Hepatic stellate cell (primary cell): ENCODE results near the gene OSBPL2.

Experiments
- DNase-seq: peaks from one replicate; pipeline ENCODE4 v3.0.0; 2011; ENCODE audit warnings: low spot score

OSBPL2 gene

GRCh38 chr20:62301773-62302340 lies 63.5 kb downstream of the OSBPL2 start:
- peak; percentile 94 for DNase-seq

- DNase-seq: peak; percentile 100
These were observed 64.2 kb downstream of the OSBPL2 start, which contains the start of gene ADRM1 for GRCh38 chr20:62302341-62303061. ADRM1 (plus strand) TSS chr20:62302997; CDS start chr20:62303569, 572 bp downstream.

- DNase-seq: no peak
These were observed 64.7 kb downstream of the OSBPL2 start for GRCh38 chr20:62303062-62303339.

- peak; percentile 47 for DNase-seq
These were observed 65.3 kb downstream of the OSBPL2 start for GRCh38 chr20:62303340-62304226.

- no peak for DNase-seq
These were observed 66.2 kb downstream of the OSBPL2 start for GRCh38 chr20:62304331-62305148.

- DNase-seq: no peak
These were observed 66.9 kb downstream of the OSBPL2 start for GRCh38 chr20:62305149-62305764.

GRCh38 chr20:62305765-62306413 lies 67.6 kb downstream of the OSBPL2 start:
- no peak for DNase-seq

- DNase-seq: no peak
These were observed 68.3 kb downstream of the OSBPL2 start for GRCh38 chr20:62306414-62307187.

GRCh38 chr20:62307226-62308101 lies 69.1 kb downstream of the OSBPL2 start:
- DNase-seq: no peak

- DNase-seq: no peak
These were observed 69.9 kb downstream of the OSBPL2 start for GRCh38 chr20:62308102-62308822.

GRCh38 chr20:62309198-62309944 lies 71.0 kb downstream of the OSBPL2 start:
- DNase-seq: no peak

GRCh38 chr20:62309947-62310756 lies 71.8 kb downstream of the OSBPL2 start:
- DNase-seq: no peak

- no peak for DNase-seq
These were observed 72.4 kb downstream of the OSBPL2 start for GRCh38 chr20:62310757-62311121.

- DNase-seq: no peak
These were observed 72.8 kb downstream of the OSBPL2 start for GRCh38 chr20:62311150-62311549.

- no peak for DNase-seq
These were observed 73.7 kb downstream of the OSBPL2 start for GRCh38 chr20:62311832-62312661.

- DNase-seq: no peak
These were observed 74.3 kb downstream of the OSBPL2 start for GRCh38 chr20:62312662-62312977.
